Cerebellar cortex (tissue), 1 donor: ENCODE results near the gene PDZD2.

Experiments used
- DNase-seq: peaks from one replicate; pipeline ENCODE4 v3.0.0-alpha.2; 2015; ENCODE audit warnings: low spot score

Gene PDZD2

GRCh38 chr5:31824869-31825517, 186.1 kb downstream of the PDZD2 start:
- no peak for DNase-seq

- peak; percentile 74 for DNase-seq
These were observed 186.7 kb downstream of the PDZD2 start for GRCh38 chr5:31825518-31826068.

GRCh38 chr5:31827867-31828266, 188.9 kb downstream of the PDZD2 start:
- no peak for DNase-seq

GRCh38 chr5:31832966-31833365, 194.0 kb downstream of the PDZD2 start:
- DNase-seq: no peak

- DNase-seq: no peak
These were observed 194.8 kb downstream of the PDZD2 start for GRCh38 chr5:31833710-31834109.

GRCh38 chr5:31844622-31845345, 205.9 kb downstream of the PDZD2 start:
- no peak for DNase-seq

GRCh38 chr5:31845361-31845760, 206.4 kb downstream of the PDZD2 start:
- no peak for DNase-seq

- no peak for DNase-seq
These were observed 208.0 kb downstream of the PDZD2 start for GRCh38 chr5:31846934-31847333.

- peak; percentile 90 for DNase-seq
These were observed 208.4 kb downstream of the PDZD2 start for GRCh38 chr5:31847354-31847753.

- no peak for DNase-seq
These were observed 212.2 kb downstream of the PDZD2 start for GRCh38 chr5:31850981-31851689.

GRCh38 chr5:31853398-31854135, 214.6 kb downstream of the PDZD2 start:
- DNase-seq: peak; percentile 10

- peak; percentile 35 for DNase-seq
These were observed 215.5 kb downstream of the PDZD2 start for GRCh38 chr5:31854181-31855133.

GRCh38 chr5:31855134-31856040, 216.5 kb downstream of the PDZD2 start:
- peak; percentile 33 for DNase-seq

- DNase-seq: no peak
These were observed 220.2 kb downstream of the PDZD2 start for GRCh38 chr5:31859096-31859495.

GRCh38 chr5:31860278-31860677, 221.3 kb downstream of the PDZD2 start:
- DNase-seq: no peak

- DNase-seq: no peak
These were observed 221.9 kb downstream of the PDZD2 start for GRCh38 chr5:31860726-31861433.

- DNase-seq: no peak
These were observed 222.7 kb downstream of the PDZD2 start for GRCh38 chr5:31861601-31862000.

GRCh38 chr5:31863991-31864411, 225.1 kb downstream of the PDZD2 start:
- DNase-seq: no peak

- no peak for DNase-seq
These were observed 227.2 kb downstream of the PDZD2 start for GRCh38 chr5:31866166-31866565.
